Loucy (cell line): ENCODE results near the gene TMEM19.

ENCODE experiments used
- CTCF ChIP-seq: fragments of 200-600 bp; sonication (generic); conservative IDR thresholded peaks from 2 replicates; pipeline ENCODE4 v1.5.1; 2014; ENCODE audit warnings: mild to moderate bottlenecking, antibody characterized with exemption, low read length
- EZH2phosphoT487 ChIP-seq: fragments of 200-600 bp; IDR thresholded peaks from 2 replicates; pipeline ENCODE4 v1.6.1; 2018; ENCODE audit warnings: antibody characterized with exemption, mild to moderate bottlenecking, moderate library complexity, borderline replicate concordance

- TF ChIP-seq CTCF (no peak), EZH2phosphoT487 (no peak)
Observed at GRCh38 chr12:71685312-71685906, 473 bp upstream of the TMEM19 start.
